Aorta (tissue), 5 donors: ENCODE results near the gene POU2F2. TPM values are rescaled to one million over a fixed set of nuclear protein-coding genes. Genes with fewer than 3 reads are reported as not detected.

ENCODE experiments used
- ATAC-seq: fragments of 200-7000 bp; cut with Tn5 transposase; one replicate; pipeline ENCODE4 v1.9.1; 2022; ENCODE audit warnings: moderate library complexity; ENCODE audit not compliant: low FRiP score
- DNase-seq, 2 donors: peaks; one replicate each; pipeline ENCODE4 v3.0.0-alpha.2; 2020
- H3K27ac ChIP-seq, 2 donors: one replicate each; pipeline ENCODE4 v1.5.1; 2013; ENCODE audit warnings: low read length in 2 of 2, mild to moderate bottlenecking in 2 of 2, moderate library complexity in 2 of 2, control low read depth in 1 of 2, inconsistent platforms in 1 of 2, low read depth in 1 of 2
- H3K27me3 ChIP-seq, 2 donors: one replicate each; pipeline ENCODE4 v1.6.1; 2013; ENCODE audit warnings: control low read depth in 1 of 2, low read length in 1 of 2, mild to moderate bottlenecking in 1 of 2, moderate library complexity in 1 of 2; ENCODE audit not compliant: insufficient read depth in 2 of 2, control insufficient read depth in 1 of 2
- H3K36me3 ChIP-seq, 2 donors: one replicate each; pipeline ENCODE4 v1.6.1; 2013; ENCODE audit warnings: control low read depth in 1 of 2, low read length in 1 of 2, mild to moderate bottlenecking in 1 of 2; ENCODE audit not compliant: insufficient read depth in 2 of 2, control insufficient read depth in 1 of 2
- H3K4me1 ChIP-seq, 2 donors: one replicate each; pipeline ENCODE4 v1.6.1; 2013; ENCODE audit warnings: low read length in 2 of 2, control low read depth in 1 of 2, mild to moderate bottlenecking in 1 of 2, moderate library complexity in 1 of 2; ENCODE audit not compliant: insufficient read depth in 2 of 2, control insufficient read depth in 1 of 2
- H3K4me3 ChIP-seq, 2 donors: one replicate each; pipeline ENCODE4 v1.5.1; 2013; ENCODE audit warnings: low read length in 2 of 2, control low read depth in 1 of 2, mild to moderate bottlenecking in 1 of 2
- H3K9me3 ChIP-seq: one replicate; pipeline ENCODE4 v1.6.1; 2013; ENCODE audit warnings: mild to moderate bottlenecking, low read length; ENCODE audit not compliant: control insufficient read depth
- WGBS, 2 donors: extraction: QIAGEN DNeasy Blood & Tissue Kit; methylation state at CpG; one replicate each; pipeline ENCODE4 v1.1.7; 2013; 5-methylcytosine and 5-hydroxymethylcytosine counted together
- intact Hi-C, 2 donors: fragments of 100-400 bp; cut with DNase I; formaldehyde crosslinking; loops; one replicate each; pipeline versions ENCODE4 v1.14.2 to v1.15.0; 2022
- polyA plus RNA-seq, 2 donors: library from polyadenylated mRNA; stranded (reverse); fragments of 200-250 nt; gene quantifications; one replicate each; pipeline ENCODE4 v1.2.3, GENCODE V29; 2013
- total RNA-seq, 2 donors: library from RNA; stranded (reverse); fragmentation: NEBNext Ultra II Directional; extraction: Animal tissue kit (Norgen Biotek cat#: 25700); gene quantifications; one replicate each; pipeline ENCODE4 v1.2.1, GENCODE V29; 2021
- donor health status: healthy with polysubstance abuse.
- donor health status: Bipolar disorder and iron deficiency.
- donor health status: DM: no; HTN: no; CAD: no.
- donor health status: DM: no; HTN: no; CAD: no.
- donor health status: DM: yes; HTN: yes; CAD: no.

POU2F2 gene
- total and polyA plus RNA-seq, 4 donors, result 2.3 to 9.0 (median 4.3) TPM

- WGBS, 2 donors, result 72 to 75% methylated on average over 7 of the region's 7 CpGs
- Histone ChIP-seq H3K9me3 (no peaks in the 10 kb centered on the region), H3K4me1 (no peaks in the 10 kb centered on the region), H3K27me3 (no peaks in the 10 kb centered on the region), H3K36me3 (no peaks in the 10 kb centered on the region), H3K4me3 (no peak overlapping the region), H3K27ac (no peak overlapping the region)
- no peak for DNase-seq
- intact Hi-C loops, result no loop called here
- no peak for ATAC-seq
These were observed 27.7 kb upstream of the POU2F2 start for GRCh38 chr19:42159942-42160341.

GRCh38 chr19:42158926-42159325, 26.7 kb upstream of the POU2F2 start:
- no peak overlapping the region for H3K27ac ChIP-seq
- no peak overlapping the region for H3K4me3 ChIP-seq
- intact Hi-C loops, result no loop called here
- no peaks in the 10 kb centered on the region for H3K4me1 ChIP-seq
- 40 to 44% methylated on average over 2 of the region's 2 CpGs for WGBS, 2 donors
- H3K9me3 ChIP-seq, result no peaks in the 10 kb centered on the region
- no peak for DNase-seq
- no peaks in the 10 kb centered on the region for H3K36me3 ChIP-seq
- H3K27me3 ChIP-seq, result no peaks in the 10 kb centered on the region
- no peak for ATAC-seq

- H3K4me1 ChIP-seq, result no peaks in the 10 kb centered on the region
- H3K27me3 ChIP-seq, result no peaks in the 10 kb centered on the region
- WGBS, 2 donors, result 84 to 87% methylated on average over 8 of the region's 8 CpGs
- no peak overlapping the region for H3K27ac ChIP-seq
- intact Hi-C loops, result no loop called here
- H3K4me3 ChIP-seq, result no peak overlapping the region
- no peak for DNase-seq
- no peaks in the 10 kb centered on the region for H3K36me3 ChIP-seq
- ATAC-seq, result no peak
- no peaks in the 10 kb centered on the region for H3K9me3 ChIP-seq
These were observed 24.3 kb upstream of the POU2F2 start for GRCh38 chr19:42156571-42156970.

GRCh38 chr19:42155796-42156195, 23.6 kb upstream of the POU2F2 start:
- intact Hi-C loops, result no loop called here
- H3K36me3 ChIP-seq, result no peaks in the 10 kb centered on the region
- DNase-seq (no peak), ATAC-seq (no peak)
- no peak overlapping the region for H3K4me3 ChIP-seq
- WGBS, 2 donors, result 25 to 32% methylated on average over 10 of the region's 10 CpGs
- no peaks in the 10 kb centered on the region for H3K4me1 ChIP-seq
- H3K9me3 ChIP-seq, result no peaks in the 10 kb centered on the region
- H3K27me3 ChIP-seq, result no peaks in the 10 kb centered on the region
- no peak overlapping the region for H3K27ac ChIP-seq

GRCh38 chr19:42154471-42155323, 22.5 kb upstream of the POU2F2 start:
- Histone ChIP-seq H3K27ac (no peak overlapping the region), H3K36me3 (no peaks in the 10 kb centered on the region), H3K4me1 (no peaks in the 10 kb centered on the region), H3K27me3 (no peaks in the 10 kb centered on the region), H3K4me3 (no peak overlapping the region), H3K9me3 (no peaks in the 10 kb centered on the region)
- no peak for DNase-seq
- WGBS, 2 donors, result 51 to 52% methylated on average over 15 of the region's 15 CpGs
- ATAC-seq, result no peak
- intact Hi-C loops, result no loop called here

- 39 to 40% methylated on average over 20 of the region's 20 CpGs for WGBS, 2 donors
- Histone ChIP-seq H3K4me3 (no peak overlapping the region), H3K4me1 (no peaks in the 10 kb centered on the region), H3K27ac (no peak overlapping the region), H3K36me3 (no peaks in the 10 kb centered on the region), H3K9me3 (no peaks in the 10 kb centered on the region), H3K27me3 (no peaks in the 10 kb centered on the region)
- ATAC-seq, result no peak
- intact Hi-C loops, result no loop called here
- no peak for DNase-seq
These were observed 21.6 kb upstream of the POU2F2 start for GRCh38 chr19:42153672-42154433.

GRCh38 chr19:42152910-42153671, 20.8 kb upstream of the POU2F2 start:
- no peak overlapping the region for H3K4me3 ChIP-seq
- DNase-seq (no peak), ATAC-seq (no peak)
- H3K9me3 ChIP-seq, result no peaks in the 10 kb centered on the region
- H3K4me1 ChIP-seq, result no peaks in the 10 kb centered on the region
- H3K36me3 ChIP-seq, result no peaks in the 10 kb centered on the region
- intact Hi-C loops, result no loop called here
- H3K27ac ChIP-seq, result no peak overlapping the region
- H3K27me3 ChIP-seq, result no peaks in the 10 kb centered on the region
- WGBS, 2 donors, result 82 to 84% methylated on average over 25 of the region's 25 CpGs

GRCh38 chr19:42151782-42152684, 19.8 kb upstream of the POU2F2 start:
- Histone ChIP-seq H3K27ac (no peak overlapping the region), H3K9me3 (no peaks in the 10 kb centered on the region), H3K4me1 (no peaks in the 10 kb centered on the region), H3K27me3 (no peaks in the 10 kb centered on the region), H3K36me3 (no peaks in the 10 kb centered on the region), H3K4me3 (no peak overlapping the region)
- ATAC-seq (no peak), DNase-seq (no peak)
- WGBS, 2 donors, result 52 to 58% methylated on average over 18 to 20 of the region's 20 CpGs
- intact Hi-C loops, result no loop called here
